ENCODE results near the gene ZSWIM3.

ZSWIM3 gene

DNA sequence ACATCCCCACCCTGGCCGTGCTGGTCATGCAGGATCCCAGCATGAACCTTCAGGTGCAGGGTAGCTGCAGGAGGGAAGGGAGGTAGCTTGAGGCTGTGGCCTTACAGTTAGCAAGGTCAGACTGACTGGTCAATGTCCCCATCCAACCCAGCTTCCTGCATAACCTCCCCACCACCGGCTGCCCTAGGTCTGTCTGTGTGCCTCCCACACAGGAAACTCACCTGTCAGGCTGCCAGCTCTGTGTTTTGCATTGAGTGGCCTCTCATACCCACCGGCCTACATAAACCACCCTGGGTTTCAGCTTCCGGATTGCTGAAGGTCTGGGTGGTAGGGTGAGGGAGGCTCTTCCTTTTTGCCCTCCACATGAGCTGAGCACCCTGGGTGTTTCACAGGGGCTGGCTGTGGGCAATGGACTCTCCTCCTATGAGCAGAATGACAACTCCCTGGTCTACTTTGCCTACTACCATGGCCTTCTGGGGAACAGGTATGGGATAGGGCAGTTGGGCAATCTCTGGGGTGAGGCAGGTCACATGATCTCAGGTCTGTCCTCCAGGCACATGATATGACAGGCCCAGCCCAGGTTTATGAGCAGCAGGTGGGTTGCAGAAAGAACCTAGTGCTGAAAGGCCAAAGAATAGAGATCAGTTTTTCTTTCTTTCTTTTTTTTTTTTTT lies 35.5 kb downstream of the ZSWIM3 start:
- no peak overlapping the region for H3K4me2 ChIP-seq (ENCODE audit: low read length)

DNA sequence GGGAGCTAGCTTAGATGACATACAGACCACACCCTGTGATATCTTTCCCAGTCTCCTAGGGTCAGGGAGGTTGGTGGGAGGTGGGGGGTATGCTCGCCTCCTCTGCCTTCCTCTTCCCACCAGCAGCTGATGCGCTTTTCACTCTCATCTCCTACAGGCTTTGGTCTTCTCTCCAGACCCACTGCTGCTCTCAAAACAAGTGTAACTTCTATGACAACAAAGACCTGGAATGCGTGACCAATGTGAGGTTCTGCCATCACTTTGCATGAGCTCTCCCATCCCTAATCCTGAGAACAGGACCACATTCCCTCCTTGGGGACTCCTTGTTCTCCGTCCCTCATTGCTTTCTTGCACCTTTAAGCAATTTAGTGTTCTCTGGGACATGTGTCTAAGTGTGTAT lies 36.4 kb downstream of the ZSWIM3 start:
- H3K27ac ChIP-seq (ENCODE audit: low read depth, low read length), result no peak overlapping the region
- H3K4me3 ChIP-seq (ENCODE audit: low read length), result no peak overlapping the region
- H4K20me1 ChIP-seq (ENCODE audit: control insufficient read depth, insufficient read depth, low read depth, low read length), result no peaks in the 10 kb centered on the region
- H3K79me2 ChIP-seq (ENCODE audit: control insufficient read depth, low read length), result no peaks in the 10 kb centered on the region
- no peaks in the 10 kb centered on the region for H3K9me3 ChIP-seq (ENCODE audit: control insufficient read depth, insufficient read depth, low read length)
- no peaks in the 10 kb centered on the region for H3K9me2 ChIP-seq (replicated peaks; ENCODE audit: control insufficient read depth, low read length)
- H3K36me3 ChIP-seq (ENCODE audit: control insufficient read depth, low read length), result no peaks in the 10 kb centered on the region
- no peaks in the 10 kb centered on the region for H3K27me3 ChIP-seq (ENCODE audit: control insufficient read depth, low read length)
- TF ChIP-seq, protein P1, sequence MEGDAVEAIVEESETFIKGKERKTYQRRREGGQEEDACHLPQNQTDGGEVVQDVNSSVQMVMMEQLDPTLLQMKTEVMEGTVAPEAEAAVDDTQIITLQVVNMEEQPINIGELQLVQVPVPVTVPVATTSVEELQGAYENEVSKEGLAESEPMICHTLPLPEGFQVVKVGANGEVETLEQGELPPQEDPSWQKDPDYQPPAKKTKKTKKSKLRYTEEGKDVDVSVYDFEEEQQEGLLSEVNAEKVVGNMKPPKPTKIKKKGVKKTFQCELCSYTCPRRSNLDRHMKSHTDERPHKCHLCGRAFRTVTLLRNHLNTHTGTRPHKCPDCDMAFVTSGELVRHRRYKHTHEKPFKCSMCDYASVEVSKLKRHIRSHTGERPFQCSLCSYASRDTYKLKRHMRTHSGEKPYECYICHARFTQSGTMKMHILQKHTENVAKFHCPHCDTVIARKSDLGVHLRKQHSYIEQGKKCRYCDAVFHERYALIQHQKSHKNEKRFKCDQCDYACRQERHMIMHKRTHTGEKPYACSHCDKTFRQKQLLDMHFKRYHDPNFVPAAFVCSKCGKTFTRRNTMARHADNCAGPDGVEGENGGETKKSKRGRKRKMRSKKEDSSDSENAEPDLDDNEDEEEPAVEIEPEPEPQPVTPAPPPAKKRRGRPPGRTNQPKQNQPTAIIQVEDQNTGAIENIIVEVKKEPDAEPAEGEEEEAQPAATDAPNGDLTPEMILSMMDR (IDR thresholded peaks at IDR 0.05; ENCODE audit: low read depth, low read length, poor library complexity, severe bottlenecking), result no peak
- TF ChIP-seq EZH2phosphoT487 (IDR thresholded peaks at IDR 0.05; ENCODE audit: borderline replicate concordance, low read length), result no peak
- peaks cover 23% of the 10 kb centered on the region for H3K4me1 ChIP-seq (ENCODE audit: control insufficient read depth, low read length)
- no peaks in the 10 kb centered on the region for H3F3A ChIP-seq (ENCODE audit: control insufficient read depth, insufficient read depth)
- H3K4me2 ChIP-seq (ENCODE audit: low read length), result no peak overlapping the region

More for the DNA sequence above, 35.5 kb downstream of the ZSWIM3 start:
- Histone ChIP-seq H3K9me3 (ENCODE audit: control insufficient read depth, insufficient read depth, low read length) (no peaks in the 10 kb centered on the region), H3K4me3 (ENCODE audit: low read length) (no peak overlapping the region), H4K20me1 (ENCODE audit: control insufficient read depth, insufficient read depth, low read depth, low read length) (no peaks in the 10 kb centered on the region), H3F3A (ENCODE audit: control insufficient read depth, insufficient read depth) (no peaks in the 10 kb centered on the region), H3K27me3 (ENCODE audit: control insufficient read depth, low read length) (no peaks in the 10 kb centered on the region), H3K36me3 (ENCODE audit: control insufficient read depth, low read length) (no peaks in the 10 kb centered on the region), H3K9me2 (replicated peaks; ENCODE audit: control insufficient read depth, low read length) (no peaks in the 10 kb centered on the region), H3K27ac (ENCODE audit: low read depth, low read length) (no peak overlapping the region), H3K79me2 (ENCODE audit: control insufficient read depth, low read length) (no peaks in the 10 kb centered on the region), H3K4me1 (ENCODE audit: control insufficient read depth, low read length) (peaks cover 23% of the 10 kb centered on the region)
- TF ChIP-seq, protein P1 (IDR thresholded peaks at IDR 0.05; ENCODE audit: low read depth, low read length, poor library complexity, severe bottlenecking), result no peak
- TF ChIP-seq EZH2phosphoT487 (IDR thresholded peaks at IDR 0.05; ENCODE audit: borderline replicate concordance, low read length), result no peak

DNA sequence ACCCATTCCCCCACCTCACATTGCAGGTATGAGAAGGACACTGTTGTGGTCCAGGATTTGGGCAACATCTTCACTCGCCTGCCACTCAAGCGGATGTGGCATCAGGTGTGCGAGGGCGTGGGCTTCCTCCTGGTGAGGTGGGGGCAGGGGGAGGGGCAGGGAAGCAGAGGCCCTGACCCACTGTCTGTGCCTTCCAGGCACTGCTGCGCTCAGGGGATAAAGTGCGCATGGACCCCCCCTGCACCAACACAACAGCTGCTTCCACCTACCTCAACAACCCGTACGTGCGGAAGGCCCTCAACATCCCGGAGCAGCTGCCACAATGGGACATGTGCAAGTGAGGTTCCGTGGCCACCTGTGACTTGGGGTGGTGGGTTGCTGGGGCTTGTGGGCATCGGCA lies 37.4 kb downstream of the ZSWIM3 start:
- Histone ChIP-seq H3K9me2 (replicated peaks; ENCODE audit: control insufficient read depth, low read length) (no peaks in the 10 kb centered on the region), H3K27ac (ENCODE audit: low read depth, low read length) (no peak overlapping the region), H3K4me1 (ENCODE audit: control insufficient read depth, low read length) (peaks cover 23% of the 10 kb centered on the region), H3K4me2 (ENCODE audit: low read length) (no peak overlapping the region), H3K9me3 (ENCODE audit: control insufficient read depth, insufficient read depth, low read length) (no peaks in the 10 kb centered on the region), H3K36me3 (ENCODE audit: control insufficient read depth, low read length) (no peaks in the 10 kb centered on the region), H3K27me3 (ENCODE audit: control insufficient read depth, low read length) (no peaks in the 10 kb centered on the region), H3K4me3 (ENCODE audit: low read length) (no peak overlapping the region), H3F3A (ENCODE audit: control insufficient read depth, insufficient read depth) (no peaks in the 10 kb centered on the region), H4K20me1 (ENCODE audit: control insufficient read depth, insufficient read depth, low read depth, low read length) (no peaks in the 10 kb centered on the region), H3K79me2 (ENCODE audit: control insufficient read depth, low read length) (no peaks in the 10 kb centered on the region)
- no peak for TF ChIP-seq EZH2phosphoT487 (IDR thresholded peaks at IDR 0.05; ENCODE audit: borderline replicate concordance, low read length)
- TF ChIP-seq, protein P1 (IDR thresholded peaks at IDR 0.05; ENCODE audit: low read depth, low read length, poor library complexity, severe bottlenecking), result no peak

Measured in DOHH2 (cell line).